SK-N-SH (cell line): ENCODE results near the gene CHCHD3. TPM values are rescaled to one million over a fixed set of nuclear protein-coding genes. Genes with fewer than 3 reads are reported as not detected.

Experiments used
- CTCF ChIA-PET: fragments of 300-600, 350-600 bp; formaldehyde crosslinking; extraction: SDS; loops from one replicate; lab custom pipeline; 2021; lab: Yijun Ruan, JAX
- POLR2A ChIA-PET: fragments of 350-600 bp; sonication (Branson Sonifier 250); formaldehyde crosslinking; extraction: SDS; loops from one replicate; lab custom pipeline; 2020; ENCODE audit warnings: antibody characterized with exemption, inconsistent platforms; lab: Yijun Ruan, JAX
- DNase-seq: peaks from one replicate; pipeline ENCODE4 v3.0.0; 2012
- H2AFZ ChIP-seq: fragments of 200-600 bp; sonication (generic); 2 replicates; pipeline ENCODE4 v1.8.1; 2016; ENCODE audit warnings: antibody characterized with exemption, mild to moderate bottlenecking, low read depth
- H3F3A ChIP-seq: fragments of 200-600 bp; sonication (generic); replicated peaks from 2 replicates; pipeline ENCODE3; 2016; ENCODE audit warnings: antibody characterized with exemption, mild to moderate bottlenecking; ENCODE audit not compliant: insufficient read depth
- H3K27ac ChIP-seq, 2 experiments: fragments of 200-500 bp in 1 of 2; fragments of 200-600 bp in 1 of 2; sonication (Bioruptor generic) in 1 of 2; sonication (generic), shearing (Covaris generic) in 1 of 2; 2 replicates each; pipeline versions ENCODE4 v1.5.1 to v1.6.1; 2014 to 2016; ENCODE audit warnings: low read depth in 2 of 2, inconsistent platforms in 1 of 2, low read length in 1 of 2, mild to moderate bottlenecking in 1 of 2, mixed read lengths in 1 of 2
- H3K27me3 ChIP-seq: fragments of 200-600 bp; sonication (generic), shearing (Covaris generic); 2 replicates; pipeline ENCODE4 v1.6.1; 2016; ENCODE audit warnings: mixed run types; ENCODE audit not compliant: insufficient read depth
- H3K36me3 ChIP-seq, 2 experiments: fragments of 200-500 bp in 1 of 2; fragments of 200-600 bp in 1 of 2; sonication (Bioruptor generic) in 1 of 2; sonication (generic) in 1 of 2; replicated peaks in 1 of 2; 2 replicates each; pipeline versions ENCODE3 to v1.5.1; 2014 to 2016; ENCODE audit warnings: low read length in 1 of 2, mild to moderate bottlenecking in 1 of 2; ENCODE audit not compliant: insufficient read depth in 2 of 2, control insufficient read depth in 1 of 2
- H3K4me1 ChIP-seq, 2 experiments: fragments of 200-500 bp in 1 of 2; fragments of 200-600 bp in 1 of 2; sonication (Bioruptor generic) in 1 of 2; sonication (generic), shearing (Covaris generic) in 1 of 2; 2 replicates each; pipeline versions ENCODE4 v1.5.1 to v1.6.1; 2014 to 2016; ENCODE audit warnings: low read depth in 1 of 2, low read length in 1 of 2, mixed run types in 1 of 2; ENCODE audit not compliant: insufficient read depth in 2 of 2, control insufficient read depth in 1 of 2
- H3K4me2 ChIP-seq: fragments of 200-600 bp; sonication (generic), shearing (Covaris generic); 2 replicates; pipeline ENCODE4 v1.6.1; 2017; ENCODE audit warnings: mixed run types
- H3K4me3 ChIP-seq, 2 experiments: fragments of 200-500 bp in 1 of 2; fragments of 200-600 bp in 1 of 2; sonication (Bioruptor generic) in 1 of 2; sonication (generic), shearing (Covaris generic) in 1 of 2; 2 replicates each; pipeline versions ENCODE4 v1.5.1 to v1.8.1; 2014 to 2016; ENCODE audit warnings: low read depth in 2 of 2, inconsistent platforms in 1 of 2, low read length in 1 of 2, mild to moderate bottlenecking in 1 of 2, mixed read lengths in 1 of 2, moderate library complexity in 1 of 2
- H3K79me2 ChIP-seq: fragments of 200-600 bp; sonication (generic); 2 replicates; pipeline ENCODE4 v1.8.1; 2017; ENCODE audit warnings: mild to moderate bottlenecking; ENCODE audit not compliant: insufficient read depth
- H3K9ac ChIP-seq: fragments of 200-600 bp; sonication (generic); 2 replicates; pipeline ENCODE4 v1.6.1; 2017; ENCODE audit warnings: mixed run types
- H3K9me2 ChIP-seq: fragments of 200-600 bp; sonication (generic); 2 replicates; pipeline ENCODE4 v1.6.1; 2017; ENCODE audit warnings: mixed run types
- H3K9me3 ChIP-seq: fragments of 200-600 bp; sonication (generic); 2 replicates; pipeline ENCODE4 v1.6.1; 2017; ENCODE audit warnings: mixed run types, mild to moderate bottlenecking, moderate library complexity
- H4K20me1 ChIP-seq: fragments of 200-600 bp; sonication (generic); 2 replicates; pipeline ENCODE4 v1.6.1; 2017; ENCODE audit warnings: mild to moderate bottlenecking, mixed run types; ENCODE audit not compliant: insufficient read depth
- CHD2 ChIP-seq: fragments of 150-350 bp; IDR thresholded peaks from 2 replicates; pipeline ENCODE4 v1.6.1; 2018; ENCODE audit warnings: low read length; ENCODE audit not compliant: partially characterized antibody
- EP300 ChIP-seq, 2 experiments: IDR thresholded peaks; 2 replicates each; pipeline versions ENCODE4 v1.4.0 to v1.6.1; 2012; ENCODE audit warnings: borderline replicate concordance in 1 of 2, low read depth in 1 of 2, low read length in 1 of 2
- FOXM1 ChIP-seq: IDR thresholded peaks from 2 replicates; pipeline ENCODE4 v1.4.0; 2012; ENCODE audit warnings: low read depth, mild to moderate bottlenecking
- GABPA ChIP-seq: IDR thresholded peaks from 2 replicates; pipeline ENCODE4 v1.4.0; 2012; ENCODE audit warnings: low read depth, mild to moderate bottlenecking
- JUND ChIP-seq: IDR thresholded peaks from 2 replicates; pipeline ENCODE4 v1.4.0; 2012
- MXI1 ChIP-seq: IDR thresholded peaks from 2 replicates; pipeline ENCODE4 v1.6.1; 2012; ENCODE audit warnings: mild to moderate bottlenecking, low read depth, low read length, improper control_type of control experiment
- NFIC ChIP-seq: IDR thresholded peaks from 2 replicates; pipeline ENCODE4 v1.4.0; 2012; ENCODE audit warnings: borderline replicate concordance
- PBX3 ChIP-seq: IDR thresholded peaks from 2 replicates; pipeline ENCODE4; 2012
- RCOR1 ChIP-seq: fragments of 150-350 bp; IDR thresholded peaks from 2 replicates; pipeline ENCODE4 v1.6.1; 2017; ENCODE audit warnings: antibody characterized with exemption, low read length
- SMC3 ChIP-seq: IDR thresholded peaks from 2 replicates; pipeline ENCODE4 v1.6.1; 2012; ENCODE audit warnings: low read depth, low read length, improper control_type of control experiment
- TCF12 ChIP-seq: IDR thresholded peaks from 2 replicates; pipeline ENCODE4 v1.4.0; 2012
- TEAD4 ChIP-seq: IDR thresholded peaks from 2 replicates; pipeline ENCODE4 v1.4.0; 2012; ENCODE audit warnings: mild to moderate bottlenecking, borderline replicate concordance; ENCODE audit not compliant: insufficient read depth
- USF2 ChIP-seq: fragments of 150-350 bp; IDR thresholded peaks from 2 replicates; pipeline ENCODE4 v1.6.1; 2017; ENCODE audit warnings: antibody characterized with exemption, low read length, low read depth, borderline replicate concordance
- YY1 ChIP-seq: IDR thresholded peaks from 2 replicates; pipeline ENCODE4 v1.4.0; 2012; ENCODE audit warnings: low read depth, mild to moderate bottlenecking
- WGBS: methylation state at CpG from one replicate; pipeline ENCODE4 v1.1.6; 2017; ENCODE audit warnings: low lambda C conversion rate; 5-methylcytosine and 5-hydroxymethylcytosine counted together
- polyA plus RNA-seq, 3 experiments: library from polyadenylated mRNA; depleted of rRNA; stranded (reverse); fragments of >200 nt; gene quantifications; 2 replicates each; pipeline ENCODE4 v1.2.3, GENCODE V29; 2012
- TF ChIP-seq, protein P1 (sequence below): IDR thresholded peaks from 2 replicates; pipeline ENCODE4 v1.4.0; 2012; ENCODE audit warnings: low read depth, borderline replicate concordance

Gene CHCHD3
- polyA plus RNA-seq, 1 of the 3 experiments (the other 2 are of a cell fraction): 97.1 TPM

GRCh38 chr7:132861940-132862554 is 219.8 kb downstream of the CHCHD3 start:
- H3K36me3 ChIP-seq: peaks cover 4 to 8% of the 10 kb centered on the region in 2 experiments
- no peaks in the 10 kb centered on the region; the same call in 1 of the 2 replicates for H3K9me2 ChIP-seq
- H4K20me1 ChIP-seq: no peaks in the 10 kb centered on the region
- WGBS: 93% methylated on average over 4 of the region's 4 CpGs
- no peak for DNase-seq
- no peaks in the 10 kb centered on the region for H3K79me2 ChIP-seq
- no peak overlapping the region for H3K9ac ChIP-seq
- H3K27ac ChIP-seq: no peak overlapping the region
- no peaks in the 10 kb centered on the region for H3K27me3 ChIP-seq
- no peak overlapping the region for H3K4me3 ChIP-seq
- TF ChIP-seq YY1 (no peak), PBX3 (no peak)
- CTCF ChIA-PET: no interaction called here
- H3K4me1 ChIP-seq: no peaks in the 10 kb centered on the region; a peak in 1 of 4 replicates
- H2AFZ ChIP-seq: no peak overlapping the region
- H3K9me3 ChIP-seq: peaks cover 6% of the 10 kb centered on the region; the same call in 1 of the 2 replicates
- H3K4me2 ChIP-seq: no peak overlapping the region
- POLR2A ChIA-PET: interaction anchor here (0.5 kb wide), 1 partner anchor 22 kb away, joined by 3 read pairs; no protein-coding TSS in a partner anchor
- no peaks in the 10 kb centered on the region for H3F3A ChIP-seq

DNA sequence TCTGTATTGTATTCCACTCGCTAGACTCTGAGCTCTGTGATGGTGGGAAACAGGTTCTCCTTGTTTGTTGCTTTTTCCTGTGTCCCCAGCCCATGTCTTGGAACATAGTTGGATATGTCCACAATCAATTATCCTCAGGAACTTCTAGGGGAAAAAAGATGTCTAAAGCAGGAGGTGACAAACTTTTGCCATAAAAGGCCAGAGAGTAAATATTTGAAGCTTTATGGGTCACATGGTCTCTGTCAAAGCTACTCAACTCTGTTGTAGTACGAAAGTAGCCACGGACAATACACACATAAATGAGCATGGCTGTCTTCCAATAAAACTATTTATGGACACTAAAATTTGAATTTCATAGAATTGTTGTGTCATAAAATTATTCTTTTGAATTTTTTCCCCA is 220.5 kb downstream of the CHCHD3 start:
- peaks cover 4 to 8% of the 10 kb centered on the region in 2 experiments for H3K36me3 ChIP-seq
- WGBS: 96% methylated on average over 3 of the region's 3 CpGs
- DNase-seq: no peak
- H3F3A ChIP-seq: no peaks in the 10 kb centered on the region
- POLR2A ChIA-PET: interaction anchor here (0.5 kb wide), 1 partner anchor 21 kb away, joined by 3 read pairs; no protein-coding TSS in a partner anchor
- no peak overlapping the region for H3K4me2 ChIP-seq
- no peaks in the 10 kb centered on the region for H3K27me3 ChIP-seq
- no peaks in the 10 kb centered on the region for H3K79me2 ChIP-seq
- H3K9me3 ChIP-seq: peaks cover 6% of the 10 kb centered on the region; the same call in 1 of the 2 replicates
- CTCF ChIA-PET: no interaction called here
- no peaks in the 10 kb centered on the region for H3K9me2 ChIP-seq
- H3K27ac ChIP-seq: no peak overlapping the region
- no peaks in the 10 kb centered on the region; a peak in 1 of 4 replicates for H3K4me1 ChIP-seq
- TF ChIP-seq NFIC (no peak), SMC3 (no peak), TCF12 (no peak), USF2 (no peak), TEAD4 (no peak), MXI1 (no peak), CHD2 (no peak), EP300 (IDR thresholded peaks at IDR 0.05; ENCODE audit: borderline replicate concordance in 1 of 2, low read depth in 1 of 2, low read length in 1 of 2) (no peak), RCOR1 (no peak), PBX3 (no peak), FOXM1 (no peak), JUND (no peak), GABPA (no peak)
- TF ChIP-seq, protein P1, sequence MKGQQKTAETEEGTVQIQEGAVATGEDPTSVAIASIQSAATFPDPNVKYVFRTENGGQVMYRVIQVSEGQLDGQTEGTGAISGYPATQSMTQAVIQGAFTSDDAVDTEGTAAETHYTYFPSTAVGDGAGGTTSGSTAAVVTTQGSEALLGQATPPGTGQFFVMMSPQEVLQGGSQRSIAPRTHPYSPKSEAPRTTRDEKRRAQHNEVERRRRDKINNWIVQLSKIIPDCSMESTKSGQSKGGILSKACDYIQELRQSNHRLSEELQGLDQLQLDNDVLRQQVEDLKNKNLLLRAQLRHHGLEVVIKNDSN: no peak
- no peak overlapping the region for H2AFZ ChIP-seq
- no peak overlapping the region for H3K9ac ChIP-seq
- H4K20me1 ChIP-seq: no peaks in the 10 kb centered on the region
- no peak overlapping the region for H3K4me3 ChIP-seq
